GM12878 (cell line): ENCODE data around the gene FAM222A. TPM values are rescaled to one million over a fixed set of nuclear protein-coding genes. Genes with fewer than 3 reads are reported as not detected.

Experiments used
- ATAC-seq: fragments of 200-7000 bp; cut with Tn5 transposase; 3 replicates; pipeline ENCODE4 v1.9.1; 2020; ENCODE audit warnings: mild to moderate bottlenecking, moderate library complexity
- BruUV-seq: library from RNA; stranded (reverse); fragments of 400-500 nt; replicated peaks from 2 replicates; lab custom pipeline; 2021; lab: Mats Ljungman, UMichigan
- CTCF ChIA-PET: fragments of 300-600 bp; sonication (Branson Sonifier 250); formaldehyde crosslinking; extraction: SDS; loops from one replicate; lab custom pipeline; 2021; ENCODE audit warnings: inconsistent platforms; lab: Yijun Ruan, JAX
- POLR2A ChIA-PET: fragments of 350-600 bp; formaldehyde crosslinking; extraction: SDS; loops from one replicate; lab custom pipeline; 2021; ENCODE audit warnings: inconsistent platforms; lab: Charles Lee
- RAD21 ChIA-PET: fragments of 300-600 bp; sonication (Branson Sonifier 250); formaldehyde crosslinking; loops from one replicate; lab custom pipeline; 2023; ENCODE audit warnings: antibody characterized with exemption; ENCODE audit not compliant: unreplicated experiment; lab: Charles Lee
- SMC1A ChIA-PET: fragments of 300-600 bp; sonication (Branson Sonifier 250); formaldehyde crosslinking; loops from one replicate; lab custom pipeline; 2023; ENCODE audit not compliant: unreplicated experiment, uncharacterized antibody; lab: Charles Lee
- DNase-seq: peaks from one replicate; pipeline ENCODE4 v3.0.0-alpha.2; 2011; ENCODE audit warnings: low read depth, low spot score
- FAIRE-seq: peaks from 3 replicates; lab custom pipeline; 2011; peaks lifted over from hg19 to GRCh38; lab: Jason Lieb, UNC
- H2AFZ ChIP-seq: 2 replicates; pipeline ENCODE4 v1.6.0; 2011; ENCODE audit warnings: low read depth, low read length, control low read depth; ENCODE audit not compliant: control insufficient read depth
- H3K27ac ChIP-seq: 2 replicates; pipeline ENCODE4 v1.5.1; 2011; ENCODE audit warnings: control low read depth; ENCODE audit not compliant: control insufficient read depth, insufficient read depth
- H3K27me3 ChIP-seq, 2 experiments: replicated peaks in 1 of 2; 2 replicates each; pipeline versions ENCODE4 v1.6.0 to v1.6.1; 2011; ENCODE audit warnings: low read length in 1 of 2; ENCODE audit not compliant: control insufficient read depth in 2 of 2, insufficient read depth in 2 of 2
- H3K36me3 ChIP-seq, 2 experiments: 2 replicates each; pipeline ENCODE4 v1.5.1; 2011; ENCODE audit warnings: low read length in 1 of 2; ENCODE audit not compliant: control insufficient read depth in 2 of 2, insufficient read depth in 2 of 2
- H3K4me1 ChIP-seq: 2 replicates; pipeline ENCODE4 v1.6.1; 2011; ENCODE audit warnings: mild to moderate bottlenecking, low read length, moderate library complexity, mixed read lengths; ENCODE audit not compliant: control insufficient read depth, insufficient read depth
- H3K4me2 ChIP-seq: 2 replicates; pipeline ENCODE4 v1.6.0; 2011; ENCODE audit warnings: control low read depth; ENCODE audit not compliant: control insufficient read depth, insufficient read depth
- H3K4me3 ChIP-seq: fragments of 200-600 bp; sonication (generic); 2 replicates; pipeline ENCODE4 v1.5.1; 2016
- H3K79me2 ChIP-seq: 2 replicates; pipeline ENCODE4 v1.6.0; 2011; ENCODE audit warnings: low read length; ENCODE audit not compliant: control insufficient read depth, insufficient read depth
- H3K9ac ChIP-seq: 2 replicates; pipeline ENCODE4 v1.8.0; 2011; ENCODE audit warnings: low read length, control low read depth, mixed read lengths; ENCODE audit not compliant: control insufficient read depth, insufficient read depth
- H3K9me3 ChIP-seq: replicated peaks from 3 replicates; pipeline ENCODE4 v1.5.1; 2011; ENCODE audit warnings: mild to moderate bottlenecking, low read length; ENCODE audit not compliant: control insufficient read depth, insufficient read depth
- H4K20me1 ChIP-seq: 2 replicates; pipeline ENCODE4 v1.6.0; 2011; ENCODE audit not compliant: control insufficient read depth, insufficient read depth
- CEBPB ChIP-seq, 2 experiments: fragments of 150-350 bp in 1 of 2; IDR thresholded peaks; 2 replicates each; pipeline ENCODE4 v1.6.1; 2012 to 2014; ENCODE audit warnings: low read depth in 2 of 2, low read length in 2 of 2, borderline replicate concordance in 1 of 2, inconsistent platforms in 1 of 2
- HDGF ChIP-seq: fragments of 450-650 bp; IDR thresholded peaks from 2 replicates; pipeline ENCODE4 v1.6.1; 2016; ENCODE audit warnings: antibody characterized with exemption
- MXI1 ChIP-seq: fragments of 150-350 bp; IDR thresholded peaks from 2 replicates; pipeline ENCODE4 v1.6.1; 2011; ENCODE audit warnings: low read depth, mild to moderate bottlenecking, inconsistent platforms, low read length, improper control_type of control experiment
- TCF7 ChIP-seq: IDR thresholded peaks from 2 replicates; pipeline ENCODE4 v1.6.1; 2014; ENCODE audit warnings: antibody characterized with exemption, borderline replicate concordance
- WGBS: methylation state at CpG from one replicate; pipeline ENCODE4 v1.1.6; 2016; ENCODE audit warnings: low lambda C conversion rate; ENCODE audit not compliant: insufficient replicate concordance, insufficient coverage; ENCODE audit errors: missing lambda C conversion rate; 5-methylcytosine and 5-hydroxymethylcytosine counted together
- in situ Hi-C: fragments of 300-500 bp; cut with MboI; formaldehyde crosslinking; loops from 9 replicates; pipeline ENCODE4 v1.14.3; 2018; ENCODE audit warnings: mixed read lengths
- intact Hi-C: fragments of 100-400 bp; cut with micrococcal nuclease; formaldehyde crosslinking; loops from one replicate; pipeline ENCODE4 v1.14.2; 2022; ENCODE audit not compliant: unreplicated experiment
- polyA plus RNA-seq, 11 experiments: library from polyadenylated mRNA; depleted of rRNA in 4 of 11; unstranded in 6 of 11; stranded (reverse) in 5 of 11; fragments of >200 nt; fragmentation: Nextera tagmentation in 4 of 11; fragmentation: Illumina TruSeq in 1 of 11; extraction: Ambion mirVana in 4 of 11; extraction: Trizol in 1 of 11; gene quantifications; 1 replicate in 1 of 11; 2 replicates in 10 of 11; pipeline versions ENCODE4 v1.2.1 to v1.2.3, GENCODE V29; 2011 to 2016; ENCODE audit warnings: inconsistent platforms in 2 of 11, missing spikeins in 2 of 11, low read depth in 1 of 11
- total RNA-seq, 4 experiments: library from RNA; depleted of rRNA in 3 of 4; stranded (reverse); fragments of >200 nt in 3 of 4; fragmentation: Illumina TruSeq in 1 of 4; extraction: Trizol in 1 of 4; gene quantifications; 2 replicates each; pipeline versions ENCODE4 v1.2.1 to v1.2.3, GENCODE V29; 2013 to 2021
- TF ChIP-seq, protein P1 (sequence below): fragments of 450-650 bp; IDR thresholded peaks from 2 replicates; pipeline ENCODE4 v1.6.1; 2017; ENCODE audit warnings: mild to moderate bottlenecking, low read depth, inconsistent platforms; ENCODE audit not compliant: poor library complexity, severe bottlenecking

The FAM222A gene
- total and polyA plus RNA-seq, 10 of the 15 experiments (the other 5 are each of a cell fraction or from before 2014, with no cell fraction given) = 0.04 to 0.49 (median 0.14) TPM; not detected in 3

- BruUV-seq = no TSS peak
- intact Hi-C loops = no loop called here
- no peak overlapping the region for H3K27ac ChIP-seq
- no peak overlapping the region for H3K9ac ChIP-seq
- WGBS = 42% methylated on average over 8 of the region's 8 CpGs
- no peaks in the 10 kb centered on the region for H3K9me3 ChIP-seq
- H3K79me2 ChIP-seq = no peaks in the 10 kb centered on the region
- no peaks in the 10 kb centered on the region for H4K20me1 ChIP-seq
- in situ Hi-C loops = no loop called here
- ChIA-PET RAD21 (no interaction called here), CTCF (interaction anchor here (1.4 kb wide), 1 partner anchor 148 kb away, joined by 4 read pairs; no protein-coding TSS in a partner anchor), SMC1A (no interaction called here), POLR2A (no interaction called here)
- no peaks in the 10 kb centered on the region for H3K36me3 ChIP-seq
- no peaks in the 10 kb centered on the region; a peak in 2 of 4 replicates for H3K27me3 ChIP-seq
- H3K4me2 ChIP-seq = no peak overlapping the region
- no peak for DNase-seq
- H3K4me1 ChIP-seq = no peaks in the 10 kb centered on the region
- TF ChIP-seq, protein P1, sequence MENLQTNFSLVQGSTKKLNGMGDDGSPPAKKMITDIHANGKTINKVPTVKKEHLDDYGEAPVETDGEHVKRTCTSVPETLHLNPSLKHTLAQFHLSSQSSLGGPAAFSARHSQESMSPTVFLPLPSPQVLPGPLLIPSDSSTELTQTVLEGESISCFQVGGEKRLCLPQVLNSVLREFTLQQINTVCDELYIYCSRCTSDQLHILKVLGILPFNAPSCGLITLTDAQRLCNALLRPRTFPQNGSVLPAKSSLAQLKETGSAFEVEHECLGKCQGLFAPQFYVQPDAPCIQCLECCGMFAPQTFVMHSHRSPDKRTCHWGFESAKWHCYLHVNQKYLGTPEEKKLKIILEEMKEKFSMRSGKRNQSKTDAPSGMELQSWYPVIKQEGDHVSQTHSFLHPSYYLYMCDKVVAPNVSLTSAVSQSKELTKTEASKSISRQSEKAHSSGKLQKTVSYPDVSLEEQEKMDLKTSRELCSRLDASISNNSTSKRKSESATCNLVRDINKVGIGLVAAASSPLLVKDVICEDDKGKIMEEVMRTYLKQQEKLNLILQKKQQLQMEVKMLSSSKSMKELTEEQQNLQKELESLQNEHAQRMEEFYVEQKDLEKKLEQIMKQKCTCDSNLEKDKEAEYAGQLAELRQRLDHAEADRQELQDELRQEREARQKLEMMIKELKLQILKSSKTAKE = no peak
- TF ChIP-seq CEBPB (IDR thresholded peaks at IDR 0.05; ENCODE audit: borderline replicate concordance in 1 of 2, low read depth in 2 of 2, low read length in 2 of 2) (no peak), TCF7 (no peak), MXI1 (no peak), HDGF (no peak)
- no peak for ATAC-seq
- FAIRE-seq = peak; percentile 27
- no peak overlapping the region for H3K4me3 ChIP-seq
- no peak overlapping the region for H2AFZ ChIP-seq
These were observed 31.6 kb downstream of the FAM222A start for GRCh38 chr12:109744986-109745942.
